ENCODE measurements around the gene FAM171A2. TPM values are rescaled to one million over a fixed set of nuclear protein-coding genes. Genes with fewer than 3 reads are reported as not detected.

Gene FAM171A2
- total and polyA plus RNA-seq, 2 donors (not counting 1 experiment from before 2014, with no cell fraction given), result 0.18 to 0.69 TPM

DNA sequence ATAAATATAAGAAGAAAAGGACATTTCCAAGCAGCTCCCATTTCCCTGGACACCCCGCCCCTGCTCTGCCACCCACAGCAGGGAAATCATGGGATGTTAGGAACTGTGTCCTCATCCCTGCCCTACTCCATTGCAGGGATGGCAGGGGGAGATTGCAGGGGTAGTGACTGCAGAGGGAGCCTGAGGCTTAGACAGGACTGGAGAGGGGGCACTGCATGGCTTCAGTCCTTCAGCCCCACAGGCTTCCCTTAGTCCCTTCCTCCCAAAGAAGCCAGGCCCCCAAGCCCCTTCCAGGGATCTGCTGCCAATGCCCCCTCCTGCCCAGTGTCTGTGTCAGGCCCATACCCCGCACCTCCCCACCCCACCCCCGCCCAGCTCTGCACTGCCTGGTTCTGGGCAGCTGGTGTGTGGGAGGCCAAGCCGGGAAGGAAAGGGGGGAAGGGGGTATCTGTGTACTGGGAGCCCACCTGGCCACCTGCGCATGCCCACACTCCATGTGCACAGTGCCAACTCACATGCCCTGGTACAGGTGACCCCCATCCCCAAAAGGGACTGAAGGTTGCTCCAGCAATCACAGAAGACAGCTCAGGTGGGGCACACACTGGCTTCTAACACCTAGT lies 52.0 kb downstream of the FAM171A2 start:
- Mint-ChIP-seq H3K4me3 (no peak overlapping the region), H3K27me3 (peaks cover 41% of the 10 kb centered on the region), H3K4me1 (peaks cover 30% of the 10 kb centered on the region), H3K27ac (no peak overlapping the region), H3K9me3 (ENCODE audit: insufficient read depth) (no peaks in the 10 kb centered on the region)
- H3K27ac ChIP-seq (ENCODE audit: low read length in 2 of 2), result no peak overlapping the region
- H3K27me3 ChIP-seq (replicated peaks in 1 of 4; ENCODE audit: control extremely low read depth in 1 of 4, control insufficient read depth in 3 of 4, insufficient read depth in 4 of 4, low read length in 3 of 4), result peaks cover 0 to 64% (median 30%) of the 10 kb centered on the region in 4 experiments
- H3K9me3 ChIP-seq (ENCODE audit: control extremely low read depth in 1 of 3, control insufficient read depth in 2 of 3, insufficient read depth in 1 of 3, low read length in 2 of 3), result peaks cover 0 to 28% (median 0%) of the 10 kb centered on the region in 3 donors
- no peak for TF ChIP-seq EZH2 (IDR thresholded peaks at IDR 0.05; ENCODE audit: borderline replicate concordance, insufficient read depth, low read depth, low read length, poor library complexity, severe bottlenecking)
- TF ChIP-seq, protein P1, sequence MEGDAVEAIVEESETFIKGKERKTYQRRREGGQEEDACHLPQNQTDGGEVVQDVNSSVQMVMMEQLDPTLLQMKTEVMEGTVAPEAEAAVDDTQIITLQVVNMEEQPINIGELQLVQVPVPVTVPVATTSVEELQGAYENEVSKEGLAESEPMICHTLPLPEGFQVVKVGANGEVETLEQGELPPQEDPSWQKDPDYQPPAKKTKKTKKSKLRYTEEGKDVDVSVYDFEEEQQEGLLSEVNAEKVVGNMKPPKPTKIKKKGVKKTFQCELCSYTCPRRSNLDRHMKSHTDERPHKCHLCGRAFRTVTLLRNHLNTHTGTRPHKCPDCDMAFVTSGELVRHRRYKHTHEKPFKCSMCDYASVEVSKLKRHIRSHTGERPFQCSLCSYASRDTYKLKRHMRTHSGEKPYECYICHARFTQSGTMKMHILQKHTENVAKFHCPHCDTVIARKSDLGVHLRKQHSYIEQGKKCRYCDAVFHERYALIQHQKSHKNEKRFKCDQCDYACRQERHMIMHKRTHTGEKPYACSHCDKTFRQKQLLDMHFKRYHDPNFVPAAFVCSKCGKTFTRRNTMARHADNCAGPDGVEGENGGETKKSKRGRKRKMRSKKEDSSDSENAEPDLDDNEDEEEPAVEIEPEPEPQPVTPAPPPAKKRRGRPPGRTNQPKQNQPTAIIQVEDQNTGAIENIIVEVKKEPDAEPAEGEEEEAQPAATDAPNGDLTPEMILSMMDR (IDR thresholded peaks at IDR 0.05), result no peak
- H3K36me3 ChIP-seq (replicated peaks in 1 of 2; ENCODE audit: control extremely low read depth in 1 of 2, control insufficient read depth in 1 of 2, extremely low read depth in 1 of 2, insufficient read depth in 2 of 2, low read length in 1 of 2), result no peaks in the 10 kb centered on the region
- no peak overlapping the region for H3K4me2 ChIP-seq (replicated peaks; ENCODE audit: low read depth, low read length, poor library complexity, severe bottlenecking)
- no CpG with 5 or more reads among the region's 5 CpGs for WGBS (ENCODE audit: insufficient coverage)
- no peak for DNase-seq
- POLR2A ChIA-PET, result no interaction called here
- no peak overlapping the region for H3K9ac ChIP-seq (ENCODE audit: low read length)
- no peaks in the 10 kb centered on the region for H3K79me2 ChIP-seq (ENCODE audit: control insufficient read depth, insufficient read depth, low read length)
- CTCF ChIA-PET, result no interaction called here
- intact Hi-C loops (cut with micrococcal nuclease), result no loop called here
- no peak overlapping the region for H3K4me3 ChIP-seq (ENCODE audit: control extremely low read depth in 1 of 5, extremely low read depth in 1 of 5, insufficient read depth in 1 of 5, low read depth in 2 of 5, low read length in 4 of 5)
- no peaks in the 10 kb centered on the region for H4K20me1 ChIP-seq (ENCODE audit: control insufficient read depth, insufficient read depth, low read length, poor library complexity, severe bottlenecking)
- H3K4me1 ChIP-seq (ENCODE audit: control insufficient read depth in 2 of 2, insufficient read depth in 2 of 2, low read length in 2 of 2), result peaks cover 39 to 43% of the 10 kb centered on the region in 2 donors
- ATAC-seq (ENCODE audit: low read depth), result no peak
- H2AFZ ChIP-seq (ENCODE audit: insufficient read depth, low read depth, low read length, poor library complexity, severe bottlenecking), result no peak overlapping the region

DNA sequence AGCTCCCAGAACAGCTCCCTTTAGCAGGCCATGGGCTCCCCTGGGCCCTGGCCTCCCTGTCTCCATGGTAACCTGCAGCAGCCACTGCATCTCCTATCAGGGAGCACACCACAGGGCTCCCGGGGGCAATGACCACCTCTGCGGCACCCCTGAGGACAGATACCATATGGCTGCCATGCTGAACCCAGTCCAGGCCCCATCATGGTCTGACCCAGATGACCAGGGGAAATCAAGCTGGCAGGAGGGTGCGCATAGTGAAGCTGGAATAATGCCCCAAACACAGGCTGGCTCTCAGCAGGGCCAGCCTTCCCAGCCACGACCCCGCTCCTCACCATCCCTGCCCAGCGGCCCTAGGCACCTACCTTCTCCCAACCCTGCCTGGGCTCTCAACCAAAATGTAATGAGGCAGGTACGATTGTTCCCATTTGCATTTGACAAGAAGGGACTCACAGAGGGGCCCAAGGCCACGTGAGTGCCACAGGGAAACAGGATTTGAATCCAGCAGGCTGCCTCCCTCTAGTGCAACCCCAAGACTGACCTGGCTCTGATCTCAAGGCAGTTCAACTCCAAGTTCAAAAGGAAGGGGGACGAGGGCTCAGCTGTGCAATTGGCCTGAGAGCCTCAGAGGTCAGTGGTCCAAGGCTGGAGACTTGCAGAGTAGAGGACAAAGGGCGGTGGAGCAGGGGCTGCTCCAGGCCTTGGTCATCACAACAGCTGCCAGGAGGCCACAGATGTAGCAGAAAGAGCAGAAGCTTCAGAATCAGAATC lies 52.9 kb downstream of the FAM171A2 start:
- no peaks in the 10 kb centered on the region for H3K9me3 Mint-ChIP-seq (ENCODE audit: insufficient read depth)
- CTCF ChIA-PET, result interaction anchor here (0.9 to 1.1 kb wide), 2 partner anchors 21 to 94 kb away, joined by 3 read pairs; no protein-coding TSS in a partner anchor
- H3K4me2 ChIP-seq (replicated peaks; ENCODE audit: low read depth, low read length, poor library complexity, severe bottlenecking), result no peak overlapping the region
- H3K36me3 ChIP-seq (replicated peaks in 1 of 2; ENCODE audit: control extremely low read depth in 1 of 2, control insufficient read depth in 1 of 2, extremely low read depth in 1 of 2, insufficient read depth in 2 of 2, low read length in 1 of 2), result no peaks in the 10 kb centered on the region
- peaks cover 0 to 62% (median 24%) of the 10 kb centered on the region in 4 experiments for H3K27me3 ChIP-seq (replicated peaks in 1 of 4; ENCODE audit: control extremely low read depth in 1 of 4, control insufficient read depth in 3 of 4, insufficient read depth in 4 of 4, low read length in 3 of 4)
- no peak overlapping the region for H2AFZ ChIP-seq (ENCODE audit: insufficient read depth, low read depth, low read length, poor library complexity, severe bottlenecking)
- no peak for ATAC-seq (ENCODE audit: low read depth)
- no peaks in the 10 kb centered on the region for H4K20me1 ChIP-seq (ENCODE audit: control insufficient read depth, insufficient read depth, low read length, poor library complexity, severe bottlenecking)
- no peaks in the 10 kb centered on the region for H3K79me2 ChIP-seq (ENCODE audit: control insufficient read depth, insufficient read depth, low read length)
- no peak overlapping the region for H3K27ac Mint-ChIP-seq
- POLR2A ChIA-PET, result no interaction called here
- no peak for DNase-seq
- peaks cover 24% of the 10 kb centered on the region for H3K4me1 Mint-ChIP-seq
- H3K9ac ChIP-seq (ENCODE audit: low read length), result no peak overlapping the region
- H3K27ac ChIP-seq (ENCODE audit: low read length in 2 of 2), result no peak overlapping the region
- TF ChIP-seq EZH2 (IDR thresholded peaks at IDR 0.05; ENCODE audit: borderline replicate concordance, insufficient read depth, low read depth, low read length, poor library complexity, severe bottlenecking), result no peak
- TF ChIP-seq, protein P1 (IDR thresholded peaks at IDR 0.05), result no peak
- intact Hi-C loops (cut with micrococcal nuclease), result no loop called here
- H3K4me1 ChIP-seq (ENCODE audit: control insufficient read depth in 2 of 2, insufficient read depth in 2 of 2, low read length in 2 of 2), result peaks cover 32 to 34% of the 10 kb centered on the region in 2 donors
- no peak overlapping the region for H3K4me3 ChIP-seq (ENCODE audit: control extremely low read depth in 1 of 5, extremely low read depth in 1 of 5, insufficient read depth in 1 of 5, low read depth in 2 of 5, low read length in 4 of 5)
- no peak overlapping the region for H3K4me3 Mint-ChIP-seq
- WGBS (ENCODE audit: insufficient coverage), result 76% methylated on average over 10 of the region's 10 CpGs
- peaks cover 39% of the 10 kb centered on the region for H3K27me3 Mint-ChIP-seq
- H3K9me3 ChIP-seq (ENCODE audit: control extremely low read depth in 1 of 3, control insufficient read depth in 2 of 3, insufficient read depth in 1 of 3, low read length in 2 of 3), result peaks cover 0 to 19% (median 0%) of the 10 kb centered on the region in 3 donors
